GM12878 (cell line): ENCODE measurements around the gene SDK2. TPM values are rescaled to one million over a fixed set of nuclear protein-coding genes. Genes with fewer than 3 reads are reported as not detected.

ENCODE experiments used
- ATAC-seq: fragments of 200-7000 bp; cut with Tn5 transposase; 3 replicates; pipeline ENCODE4 v1.9.1; 2020; ENCODE audit warnings: mild to moderate bottlenecking, moderate library complexity
- BruUV-seq: library from RNA; stranded (reverse); fragments of 400-500 nt; replicated peaks from 2 replicates; lab custom pipeline; 2021; lab: Mats Ljungman, UMichigan
- CTCF ChIA-PET: fragments of 300-600 bp; sonication (Branson Sonifier 250); formaldehyde crosslinking; extraction: SDS; loops from one replicate; lab custom pipeline; 2021; ENCODE audit warnings: inconsistent platforms; lab: Yijun Ruan, JAX
- POLR2A ChIA-PET: fragments of 350-600 bp; formaldehyde crosslinking; extraction: SDS; loops from one replicate; lab custom pipeline; 2021; ENCODE audit warnings: inconsistent platforms; lab: Charles Lee
- RAD21 ChIA-PET: fragments of 300-600 bp; sonication (Branson Sonifier 250); formaldehyde crosslinking; loops from one replicate; lab custom pipeline; 2023; ENCODE audit warnings: antibody characterized with exemption; ENCODE audit not compliant: unreplicated experiment; lab: Charles Lee
- SMC1A ChIA-PET: fragments of 300-600 bp; sonication (Branson Sonifier 250); formaldehyde crosslinking; loops from one replicate; lab custom pipeline; 2023; ENCODE audit not compliant: unreplicated experiment, uncharacterized antibody; lab: Charles Lee
- DNase-seq: peaks from one replicate; pipeline ENCODE4 v3.0.0-alpha.2; 2011; ENCODE audit warnings: low read depth, low spot score
- FAIRE-seq: peaks from 3 replicates; lab custom pipeline; 2011; peaks lifted over from hg19 to GRCh38; lab: Jason Lieb, UNC
- H2AFZ ChIP-seq: 2 replicates; pipeline ENCODE4 v1.6.0; 2011; ENCODE audit warnings: low read depth, low read length, control low read depth; ENCODE audit not compliant: control insufficient read depth
- H3K27ac ChIP-seq: 2 replicates; pipeline ENCODE4 v1.5.1; 2011; ENCODE audit warnings: control low read depth; ENCODE audit not compliant: control insufficient read depth, insufficient read depth
- H3K27me3 ChIP-seq, 2 experiments: replicated peaks in 1 of 2; 2 replicates each; pipeline versions ENCODE4 v1.6.0 to v1.6.1; 2011; ENCODE audit warnings: low read length in 1 of 2; ENCODE audit not compliant: control insufficient read depth in 2 of 2, insufficient read depth in 2 of 2
- H3K36me3 ChIP-seq, 2 experiments: 2 replicates each; pipeline ENCODE4 v1.5.1; 2011; ENCODE audit warnings: low read length in 1 of 2; ENCODE audit not compliant: control insufficient read depth in 2 of 2, insufficient read depth in 2 of 2
- H3K4me1 ChIP-seq: 2 replicates; pipeline ENCODE4 v1.6.1; 2011; ENCODE audit warnings: mild to moderate bottlenecking, low read length, moderate library complexity, mixed read lengths; ENCODE audit not compliant: control insufficient read depth, insufficient read depth
- H3K4me2 ChIP-seq: 2 replicates; pipeline ENCODE4 v1.6.0; 2011; ENCODE audit warnings: control low read depth; ENCODE audit not compliant: control insufficient read depth, insufficient read depth
- H3K4me3 ChIP-seq: fragments of 200-600 bp; sonication (generic); 2 replicates; pipeline ENCODE4 v1.5.1; 2016
- H3K79me2 ChIP-seq: 2 replicates; pipeline ENCODE4 v1.6.0; 2011; ENCODE audit warnings: low read length; ENCODE audit not compliant: control insufficient read depth, insufficient read depth
- H3K9ac ChIP-seq: 2 replicates; pipeline ENCODE4 v1.8.0; 2011; ENCODE audit warnings: low read length, control low read depth, mixed read lengths; ENCODE audit not compliant: control insufficient read depth, insufficient read depth
- H3K9me3 ChIP-seq: replicated peaks from 3 replicates; pipeline ENCODE4 v1.5.1; 2011; ENCODE audit warnings: mild to moderate bottlenecking, low read length; ENCODE audit not compliant: control insufficient read depth, insufficient read depth
- H4K20me1 ChIP-seq: 2 replicates; pipeline ENCODE4 v1.6.0; 2011; ENCODE audit not compliant: control insufficient read depth, insufficient read depth
- BCL11A ChIP-seq: IDR thresholded peaks from 2 replicates; pipeline ENCODE4 v1.6.1; 2011; ENCODE audit warnings: low read depth, low read length
- MYC ChIP-seq: IDR thresholded peaks from 2 replicates; pipeline ENCODE4 v1.6.1; 2011; ENCODE audit warnings: mild to moderate bottlenecking, low read length, moderate library complexity, inconsistent platforms; ENCODE audit not compliant: insufficient read depth, insufficient replicate concordance, insufficient read length, severe bottlenecking
- PAX5 ChIP-seq: IDR thresholded peaks from 2 replicates; pipeline ENCODE4 v1.6.1; 2011; ENCODE audit warnings: low read depth, low read length, borderline replicate concordance
- RB1 ChIP-seq: fragments of 450-650 bp; formaldehyde crosslinking; IDR thresholded peaks from 2 replicates; pipeline ENCODE4 v1.6.1; 2017; ENCODE audit warnings: mild to moderate bottlenecking, borderline replicate concordance
- SUPT20H ChIP-seq: IDR thresholded peaks from 2 replicates; pipeline ENCODE4 v1.6.1; 2011; ENCODE audit warnings: low read depth, mild to moderate bottlenecking, low read length, moderate library complexity, borderline replicate concordance; ENCODE audit not compliant: control insufficient read depth
- TCF12 ChIP-seq: IDR thresholded peaks from 2 replicates; pipeline ENCODE4 v1.6.1; 2011; ENCODE audit warnings: low read depth, mild to moderate bottlenecking, low read length
- TCF3 ChIP-seq: IDR thresholded peaks from 2 replicates; pipeline ENCODE4 v1.6.1; 2012; ENCODE audit warnings: low read depth, mild to moderate bottlenecking, low read length, borderline replicate concordance; ENCODE audit not compliant: insufficient read depth
- WGBS: methylation state at CpG from one replicate; pipeline ENCODE4 v1.1.6; 2016; ENCODE audit warnings: low lambda C conversion rate; ENCODE audit not compliant: insufficient replicate concordance, insufficient coverage; ENCODE audit errors: missing lambda C conversion rate; 5-methylcytosine and 5-hydroxymethylcytosine counted together
- in situ Hi-C: fragments of 300-500 bp; cut with MboI; formaldehyde crosslinking; loops from 9 replicates; pipeline ENCODE4 v1.14.3; 2018; ENCODE audit warnings: mixed read lengths
- intact Hi-C: fragments of 100-400 bp; cut with micrococcal nuclease; formaldehyde crosslinking; loops from one replicate; pipeline ENCODE4 v1.14.2; 2022; ENCODE audit not compliant: unreplicated experiment
- polyA plus RNA-seq, 11 experiments: library from polyadenylated mRNA; depleted of rRNA in 4 of 11; unstranded in 6 of 11; stranded (reverse) in 5 of 11; fragments of >200 nt; fragmentation: Nextera tagmentation in 4 of 11; fragmentation: Illumina TruSeq in 1 of 11; extraction: Ambion mirVana in 4 of 11; extraction: Trizol in 1 of 11; gene quantifications; 1 replicate in 1 of 11; 2 replicates in 10 of 11; pipeline versions ENCODE4 v1.2.1 to v1.2.3, GENCODE V29; 2011 to 2016; ENCODE audit warnings: inconsistent platforms in 2 of 11, missing spikeins in 2 of 11, low read depth in 1 of 11
- total RNA-seq, 4 experiments: library from RNA; depleted of rRNA in 3 of 4; stranded (reverse); fragments of >200 nt in 3 of 4; fragmentation: Illumina TruSeq in 1 of 4; extraction: Trizol in 1 of 4; gene quantifications; 2 replicates each; pipeline versions ENCODE4 v1.2.1 to v1.2.3, GENCODE V29; 2013 to 2021
- TF ChIP-seq, protein P1 (sequence below): IDR thresholded peaks from 2 replicates; pipeline ENCODE4 v1.6.1; 2011; ENCODE audit warnings: borderline replicate concordance, low read depth, mild to moderate bottlenecking, moderate library complexity, mixed read lengths, low read length; ENCODE audit not compliant: insufficient read depth; ENCODE audit errors: extremely low read length

SDK2 gene
- total and polyA plus RNA-seq, 10 of the 15 experiments (the other 5 are each of a cell fraction or from before 2014, with no cell fraction given): 0.03 to 0.08 (median 0.03) TPM; not detected in 7

DNA sequence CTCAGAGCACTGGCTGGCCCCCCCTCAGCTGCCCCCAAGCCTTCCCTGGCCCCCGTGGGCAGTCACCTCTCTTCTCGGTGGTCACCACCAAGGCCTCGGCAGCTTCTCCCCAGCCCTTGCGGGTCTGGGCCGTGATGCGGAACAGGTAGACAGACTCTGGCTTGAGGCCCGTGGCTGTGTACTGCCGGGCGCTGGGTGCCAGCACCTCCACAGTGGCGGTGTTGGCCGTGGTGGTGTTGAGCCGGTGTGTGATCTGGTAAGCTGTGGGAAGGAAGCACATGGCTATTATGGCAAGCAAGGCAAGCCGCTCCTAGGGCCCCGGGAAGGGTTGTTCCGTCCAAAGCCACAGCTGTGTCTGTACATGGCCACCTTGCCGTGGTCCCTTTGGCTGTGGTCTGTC, 254.0 kb downstream of the SDK2 start:
- in situ Hi-C loops: no loop called here
- intact Hi-C loops: no loop called here

DNA sequence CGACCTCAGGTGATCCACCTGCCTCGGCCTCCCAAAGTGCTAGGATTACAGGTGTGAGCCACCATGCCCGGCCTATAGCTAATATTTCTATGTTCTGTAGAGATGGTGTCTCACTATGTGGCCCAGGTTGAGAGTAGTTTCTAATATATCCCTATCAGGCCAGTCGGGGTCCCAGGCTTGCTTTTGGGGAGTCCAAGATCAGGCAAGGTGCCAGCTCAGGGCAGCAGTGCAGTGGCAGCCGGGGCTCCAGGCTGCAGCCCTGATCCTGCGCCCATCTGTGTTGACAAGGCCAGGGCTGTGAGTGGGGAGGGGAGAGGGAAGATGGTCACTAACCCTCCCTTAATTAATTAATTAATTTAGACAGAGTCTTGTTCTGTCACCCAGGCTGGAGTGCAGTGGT, 254.8 kb downstream of the SDK2 start:
- ChIA-PET RAD21 (interaction anchor here (0.6 kb wide), 1 partner anchor 89 kb away, joined by 3 read pairs; no protein-coding TSS in a partner anchor), SMC1A (interaction anchor here (0.6 kb wide), 1 partner anchor 272 kb away, joined by 4 read pairs; no protein-coding TSS in a partner anchor), CTCF (no interaction called here)
- Histone ChIP-seq H3K4me3 (no peak overlapping the region), H3K9me3 (no peaks in the 10 kb centered on the region), H4K20me1 (no peaks in the 10 kb centered on the region), H3K36me3 (no peaks in the 10 kb centered on the region), H3K79me2 (no peaks in the 10 kb centered on the region), H3K27ac (no peak overlapping the region), H3K4me1 (no peaks in the 10 kb centered on the region), H3K4me2 (no peak overlapping the region), H2AFZ (no peak overlapping the region), H3K27me3 (no peaks in the 10 kb centered on the region), H3K9ac (no peak overlapping the region)
- no peak for ATAC-seq
- in situ Hi-C loops: no loop called here
- no TSS peak for BruUV-seq
- WGBS: 44% methylated on average over 6 of the region's 6 CpGs
- no peak for DNase-seq
- FAIRE-seq: no peak
- TF ChIP-seq TCF3: no peak
- no peak for TF ChIP-seq SUPT20H
- TF ChIP-seq, protein P1, sequence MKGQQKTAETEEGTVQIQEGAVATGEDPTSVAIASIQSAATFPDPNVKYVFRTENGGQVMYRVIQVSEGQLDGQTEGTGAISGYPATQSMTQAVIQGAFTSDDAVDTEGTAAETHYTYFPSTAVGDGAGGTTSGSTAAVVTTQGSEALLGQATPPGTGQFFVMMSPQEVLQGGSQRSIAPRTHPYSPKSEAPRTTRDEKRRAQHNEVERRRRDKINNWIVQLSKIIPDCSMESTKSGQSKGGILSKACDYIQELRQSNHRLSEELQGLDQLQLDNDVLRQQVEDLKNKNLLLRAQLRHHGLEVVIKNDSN: no peak
- TF ChIP-seq, all 136 proteins: peak for 0
- POLR2A ChIA-PET: no interaction called here
- intact Hi-C loops: no loop called here

More for the DNA sequence above, 254.0 kb downstream of the SDK2 start:
- 54% methylated on average over 16 of the region's 16 CpGs for WGBS
- CTCF ChIA-PET: no interaction called here
- Histone ChIP-seq H3K9me3 (no peaks in the 10 kb centered on the region), H3K4me2 (no peak overlapping the region), H3K4me3 (no peak overlapping the region), H3K4me1 (no peaks in the 10 kb centered on the region), H2AFZ (no peak overlapping the region), H3K79me2 (no peaks in the 10 kb centered on the region), H3K27ac (no peak overlapping the region), H4K20me1 (no peaks in the 10 kb centered on the region), H3K36me3 (no peaks in the 10 kb centered on the region), H3K9ac (no peak overlapping the region)
- POLR2A ChIA-PET: no interaction called here
- DNase-seq: no peak
- no peak for FAIRE-seq
- no TSS peak for BruUV-seq
- TF ChIP-seq BCL11A: no peak
- TF ChIP-seq RB1: no peak
- TF ChIP-seq TCF12: no peak
- TF ChIP-seq MYC: no peak
- TF ChIP-seq PAX5: no peak
- TF ChIP-seq, all 136 proteins: peak for 0
- ChIA-PET RAD21 (no interaction called here), SMC1A (no interaction called here)
- no peaks in the 10 kb centered on the region for H3K27me3 ChIP-seq
- ATAC-seq: no peak
